Measurements from ENCODE around the gene ACYP2.

DNA sequence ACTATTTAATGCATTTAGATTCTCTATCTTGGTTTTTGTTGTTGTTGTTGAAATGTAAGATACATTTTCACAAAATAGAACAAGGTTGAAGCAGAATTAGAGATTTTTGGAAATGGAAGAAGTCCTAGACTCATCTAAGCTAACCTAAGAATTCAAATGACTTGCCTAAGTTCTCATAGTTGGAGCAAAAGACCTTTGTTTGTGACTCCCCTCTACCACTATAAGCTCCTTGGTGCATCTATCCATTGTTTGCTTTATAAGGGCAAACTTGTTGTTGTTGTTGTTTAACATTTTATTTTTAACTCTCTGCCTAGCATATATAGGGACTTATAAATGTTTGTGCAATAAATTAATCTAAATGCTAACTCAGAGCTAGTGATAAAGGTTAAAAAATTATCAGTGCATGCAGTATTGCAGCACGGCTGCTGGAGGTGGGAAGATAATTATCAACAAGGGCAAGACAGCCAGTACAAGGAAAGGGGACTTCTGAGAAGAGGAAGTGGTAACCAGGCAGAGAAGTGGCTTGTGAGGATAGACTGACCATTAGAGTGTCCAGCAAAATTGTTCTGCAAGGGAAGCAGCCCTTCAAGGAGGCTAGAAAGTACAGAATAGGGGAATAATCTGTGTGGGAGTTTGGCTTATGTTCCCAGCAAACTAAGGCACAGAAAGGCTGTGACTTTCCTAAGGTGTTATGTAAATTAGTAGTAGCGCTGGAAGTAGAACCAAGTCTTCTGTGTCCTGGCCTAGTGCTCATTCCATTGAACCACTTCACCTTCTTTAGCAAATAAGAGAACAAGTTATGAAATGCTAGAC, 38.1 kb upstream of the ACYP2 start:
- no peak for TF ChIP-seq POLR2A (IDR thresholded peaks at IDR 0.05)
- TF ChIP-seq, protein P1, sequence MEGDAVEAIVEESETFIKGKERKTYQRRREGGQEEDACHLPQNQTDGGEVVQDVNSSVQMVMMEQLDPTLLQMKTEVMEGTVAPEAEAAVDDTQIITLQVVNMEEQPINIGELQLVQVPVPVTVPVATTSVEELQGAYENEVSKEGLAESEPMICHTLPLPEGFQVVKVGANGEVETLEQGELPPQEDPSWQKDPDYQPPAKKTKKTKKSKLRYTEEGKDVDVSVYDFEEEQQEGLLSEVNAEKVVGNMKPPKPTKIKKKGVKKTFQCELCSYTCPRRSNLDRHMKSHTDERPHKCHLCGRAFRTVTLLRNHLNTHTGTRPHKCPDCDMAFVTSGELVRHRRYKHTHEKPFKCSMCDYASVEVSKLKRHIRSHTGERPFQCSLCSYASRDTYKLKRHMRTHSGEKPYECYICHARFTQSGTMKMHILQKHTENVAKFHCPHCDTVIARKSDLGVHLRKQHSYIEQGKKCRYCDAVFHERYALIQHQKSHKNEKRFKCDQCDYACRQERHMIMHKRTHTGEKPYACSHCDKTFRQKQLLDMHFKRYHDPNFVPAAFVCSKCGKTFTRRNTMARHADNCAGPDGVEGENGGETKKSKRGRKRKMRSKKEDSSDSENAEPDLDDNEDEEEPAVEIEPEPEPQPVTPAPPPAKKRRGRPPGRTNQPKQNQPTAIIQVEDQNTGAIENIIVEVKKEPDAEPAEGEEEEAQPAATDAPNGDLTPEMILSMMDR (IDR thresholded peaks at IDR 0.05): no peak
